ENCODE data around the gene TSEN54.

The TSEN54 gene

DNA sequence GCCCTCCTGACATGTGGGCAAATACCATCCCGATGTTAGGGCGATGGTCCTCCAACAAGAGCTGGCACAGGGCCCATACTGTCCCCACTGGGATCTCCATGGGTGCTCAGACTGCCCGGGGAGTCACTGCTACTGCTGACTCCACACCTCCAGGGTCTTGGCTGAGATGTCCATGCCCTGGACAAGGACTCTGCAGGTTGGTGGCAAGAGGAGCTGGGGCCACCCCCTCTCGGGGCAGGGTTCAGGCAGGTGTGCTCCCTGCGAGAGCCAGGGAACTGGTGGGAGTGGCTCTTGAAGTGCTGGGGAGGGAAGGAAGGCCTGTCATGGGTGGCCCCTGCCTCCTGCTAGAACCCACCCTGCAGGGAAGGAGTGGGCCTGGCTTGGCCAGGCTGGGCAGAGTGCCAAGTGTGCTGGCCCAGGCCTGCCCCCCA is 7.4 kb upstream of the TSEN54 start:
- no peak for DNase-seq
- ChIA-PET POLR2A (interaction anchor here (0.9 kb wide), 1 partner anchor 11 kb away, joined by 3 read pairs; no protein-coding TSS in a partner anchor), CTCF (interaction anchor here (0.7 kb wide), 1 partner anchor 27 kb away, joined by 3 read pairs; no protein-coding TSS in a partner anchor)
- no peak overlapping the region for H3K4me3 ChIP-seq (ENCODE audit: control insufficient read depth in 1 of 7, extremely low read depth in 1 of 7, insufficient read depth in 4 of 7, low read depth in 2 of 7, low read length in 6 of 7)
- WGBS (ENCODE audit: insufficient coverage), result 96% methylated on average over 5 of the region's 5 CpGs
- no peaks in the 10 kb centered on the region for H3K27me3 ChIP-seq (replicated peaks in 2 of 5; ENCODE audit: control insufficient read depth in 4 of 5, insufficient read depth in 5 of 5, low read length in 4 of 5)
- H3K4me1 ChIP-seq (ENCODE audit: control extremely low read depth in 1 of 4, control insufficient read depth in 4 of 4, insufficient read depth in 4 of 4, low read length in 3 of 4), result peaks cover 0 to under 1% (median 0%) of the 10 kb centered on the region in 4 experiments
- peaks cover 0 to 20% (median 3%) of the 10 kb centered on the region in 4 experiments for H3K36me3 ChIP-seq (ENCODE audit: control insufficient read depth in 4 of 4, insufficient read depth in 4 of 4, low read length in 3 of 4)
- no peaks in the 10 kb centered on the region for H3K9me3 ChIP-seq (ENCODE audit: control extremely low read depth in 1 of 5, control insufficient read depth in 4 of 5, insufficient read depth in 2 of 5, low read depth in 1 of 5, low read length in 4 of 5)
- no peak overlapping the region for H3K27ac ChIP-seq (ENCODE audit: insufficient read depth in 1 of 2, low read depth in 1 of 2, low read length in 2 of 2, poor library complexity in 1 of 2, severe bottlenecking in 2 of 2)

GRCh38 chr17:75509528-75510258 is 6.6 kb upstream of the TSEN54 start:
- no peaks in the 10 kb centered on the region for H3K27me3 ChIP-seq (replicated peaks in 2 of 5; ENCODE audit: control insufficient read depth in 4 of 5, insufficient read depth in 5 of 5, low read length in 4 of 5)
- 94% methylated on average over 16 of the region's 19 CpGs for WGBS (ENCODE audit: insufficient coverage)
- H3K36me3 ChIP-seq (ENCODE audit: control insufficient read depth in 4 of 4, insufficient read depth in 4 of 4, low read length in 3 of 4), result peaks cover 0 to 20% (median 3%) of the 10 kb centered on the region in 4 experiments
- H3K4me1 ChIP-seq (ENCODE audit: control extremely low read depth in 1 of 4, control insufficient read depth in 4 of 4, insufficient read depth in 4 of 4, low read length in 3 of 4), result peaks cover 0 to 8% (median 5%) of the 10 kb centered on the region in 4 experiments
- ChIA-PET POLR2A (interaction anchor here (0.9 kb wide), 1 partner anchor 11 kb away, joined by 3 read pairs; no protein-coding TSS in a partner anchor), CTCF (interaction anchor here (0.8 to 1.3 kb wide), 2 partner anchors 9 to 23 kb away, joined by 3 to 4 read pairs; no protein-coding TSS in a partner anchor)
- DNase-seq, result no peak
- H3K4me3 ChIP-seq (ENCODE audit: control insufficient read depth in 1 of 7, extremely low read depth in 1 of 7, insufficient read depth in 4 of 7, low read depth in 2 of 7, low read length in 6 of 7), result no peak overlapping the region
- no peaks in the 10 kb centered on the region for H3K9me3 ChIP-seq (ENCODE audit: control extremely low read depth in 1 of 5, control insufficient read depth in 4 of 5, insufficient read depth in 2 of 5, low read depth in 1 of 5, low read length in 4 of 5)
- H3K27ac ChIP-seq (ENCODE audit: insufficient read depth in 1 of 2, low read depth in 1 of 2, low read length in 2 of 2, poor library complexity in 1 of 2, severe bottlenecking in 2 of 2), result no peak overlapping the region

DNA sequence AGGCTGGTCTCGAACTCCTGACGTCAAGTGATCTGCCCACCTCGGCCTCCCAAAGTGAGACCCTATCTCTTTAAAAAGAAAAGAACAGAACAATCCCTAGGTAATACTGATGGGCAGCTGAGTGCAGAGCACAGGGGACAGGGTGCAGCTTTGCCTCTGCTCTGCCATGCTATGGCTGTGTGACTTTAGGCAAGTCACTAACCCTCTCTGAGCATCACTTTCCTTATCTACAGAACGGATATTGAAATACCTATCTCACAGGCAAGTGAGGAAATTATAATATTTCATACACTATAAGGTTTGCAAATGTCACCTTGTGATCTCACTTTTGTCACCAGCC is 5.1 kb upstream of the TSEN54 start:
- DNase-seq, result no peak
- Histone ChIP-seq H3K27ac (ENCODE audit: insufficient read depth in 1 of 2, low read depth in 1 of 2, low read length in 2 of 2, poor library complexity in 1 of 2, severe bottlenecking in 2 of 2) (no peak overlapping the region), H3K27me3 (replicated peaks in 2 of 5; ENCODE audit: control insufficient read depth in 4 of 5, insufficient read depth in 5 of 5, low read length in 4 of 5) (no peaks in the 10 kb centered on the region), H3K9me3 (ENCODE audit: control extremely low read depth in 1 of 5, control insufficient read depth in 4 of 5, insufficient read depth in 2 of 5, low read depth in 1 of 5, low read length in 4 of 5) (no peaks in the 10 kb centered on the region), H3K4me3 (ENCODE audit: control insufficient read depth in 1 of 7, extremely low read depth in 1 of 7, insufficient read depth in 4 of 7, low read depth in 2 of 7, low read length in 6 of 7) (no peak overlapping the region), H3K36me3 (ENCODE audit: control insufficient read depth in 4 of 4, insufficient read depth in 4 of 4, low read length in 3 of 4) (peaks cover 0 to 10% (median under 1%) of the 10 kb centered on the region in 4 experiments), H3K4me1 (ENCODE audit: control extremely low read depth in 1 of 4, control insufficient read depth in 4 of 4, insufficient read depth in 4 of 4, low read length in 3 of 4) (peaks cover 0 to 15% (median 14%) of the 10 kb centered on the region in 4 experiments)
- CTCF ChIA-PET, result no interaction called here
- 100% methylated on average over 2 of the region's 4 CpGs for WGBS (ENCODE audit: insufficient coverage)
- POLR2A ChIA-PET, result no interaction called here

DNA sequence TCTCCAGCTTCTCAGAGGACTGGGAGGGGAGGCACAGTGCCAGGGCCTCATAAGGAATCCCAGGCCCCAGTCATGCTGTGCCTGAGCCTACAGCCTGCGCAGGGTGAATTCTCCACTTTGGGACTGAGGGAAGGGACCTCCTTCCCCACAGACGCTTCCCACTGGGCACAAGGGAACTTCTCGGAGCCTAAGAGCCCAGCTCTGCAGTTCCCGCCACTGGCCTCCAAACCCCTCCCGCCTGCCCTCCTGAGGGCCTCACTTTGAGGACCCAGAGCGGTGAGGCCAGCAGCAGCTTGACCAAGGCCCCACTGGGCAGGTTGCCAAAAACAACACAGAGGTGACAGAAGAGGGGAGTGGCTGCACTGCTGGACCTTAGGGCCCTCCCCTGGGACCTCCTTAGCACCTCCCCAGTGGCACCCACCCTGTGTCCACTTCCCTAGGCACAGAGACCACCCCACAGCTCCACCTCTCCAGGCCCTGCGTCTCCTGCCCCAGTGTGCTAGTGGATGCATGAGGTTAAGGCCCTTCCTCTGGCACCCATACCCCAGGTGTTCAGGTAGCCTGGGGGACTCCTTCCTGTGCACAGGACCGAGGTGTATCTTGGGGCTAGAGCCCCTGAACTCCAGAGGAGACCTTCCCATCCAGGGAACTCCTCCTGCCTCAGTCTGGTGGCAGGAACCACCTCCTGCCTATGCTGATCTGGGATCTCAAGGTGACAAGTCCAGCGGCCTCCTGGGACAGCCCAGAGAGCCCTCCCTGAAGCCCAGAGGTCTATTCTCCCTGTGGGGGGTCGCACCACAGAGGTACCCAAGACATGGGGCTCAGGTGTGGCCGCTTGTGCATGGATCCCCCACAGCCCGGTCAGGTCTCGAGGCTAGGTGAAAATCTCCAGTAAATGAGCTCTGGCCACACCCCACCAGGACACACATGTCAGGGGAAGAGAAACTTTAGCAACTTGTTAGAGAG is 4.4 kb upstream of the TSEN54 start:
- Histone ChIP-seq H3K9me3 (ENCODE audit: control extremely low read depth in 1 of 5, control insufficient read depth in 4 of 5, insufficient read depth in 2 of 5, low read depth in 1 of 5, low read length in 4 of 5) (no peaks in the 10 kb centered on the region), H3K27ac (ENCODE audit: insufficient read depth in 1 of 2, low read depth in 1 of 2, low read length in 2 of 2, poor library complexity in 1 of 2, severe bottlenecking in 2 of 2) (no peak overlapping the region), H3K27me3 (replicated peaks in 2 of 5; ENCODE audit: control insufficient read depth in 4 of 5, insufficient read depth in 5 of 5, low read length in 4 of 5) (no peaks in the 10 kb centered on the region), H3K4me3 (ENCODE audit: control insufficient read depth in 1 of 7, extremely low read depth in 1 of 7, insufficient read depth in 4 of 7, low read depth in 2 of 7, low read length in 6 of 7) (no peak overlapping the region), H3K4me1 (ENCODE audit: control extremely low read depth in 1 of 4, control insufficient read depth in 4 of 4, insufficient read depth in 4 of 4, low read length in 3 of 4) (peaks cover 0 to 18% (median 16%) of the 10 kb centered on the region in 4 experiments), H3K36me3 (ENCODE audit: control insufficient read depth in 4 of 4, insufficient read depth in 4 of 4, low read length in 3 of 4) (peaks cover 0 to 4% (median under 1%) of the 10 kb centered on the region in 4 experiments)
- POLR2A ChIA-PET, result no interaction called here
- no peak for DNase-seq
- 85% methylated on average over 12 of the region's 13 CpGs for WGBS (ENCODE audit: insufficient coverage)
- CTCF ChIA-PET, result interaction anchor here (1.2 kb wide), 1 partner anchor 12 kb away, joined by 3 read pairs; no protein-coding TSS in a partner anchor

- no peak for DNase-seq
- WGBS (ENCODE audit: insufficient coverage), result 78% methylated on average over 6 of the region's 10 CpGs
- no peak overlapping the region for H3K27ac ChIP-seq (ENCODE audit: insufficient read depth in 1 of 2, low read depth in 1 of 2, low read length in 2 of 2, poor library complexity in 1 of 2, severe bottlenecking in 2 of 2)
- H3K36me3 ChIP-seq (ENCODE audit: control insufficient read depth in 4 of 4, insufficient read depth in 4 of 4, low read length in 3 of 4), result no peaks in the 10 kb centered on the region
- H3K27me3 ChIP-seq (replicated peaks in 2 of 5; ENCODE audit: control insufficient read depth in 4 of 5, insufficient read depth in 5 of 5, low read length in 4 of 5), result no peaks in the 10 kb centered on the region
- CTCF ChIA-PET, result interaction anchor here (1.0 to 1.2 kb wide), 4 partner anchors 11 to 37 kb away, joined by 3 read pairs; no protein-coding TSS in a partner anchor
- H3K4me3 ChIP-seq (ENCODE audit: control insufficient read depth in 1 of 7, extremely low read depth in 1 of 7, insufficient read depth in 4 of 7, low read depth in 2 of 7, low read length in 6 of 7), result no peak overlapping the region
- H3K4me1 ChIP-seq (ENCODE audit: control extremely low read depth in 1 of 4, control insufficient read depth in 4 of 4, insufficient read depth in 4 of 4, low read length in 3 of 4), result peaks cover 9 to 30% (median 28%) of the 10 kb centered on the region in 4 experiments
- no peaks in the 10 kb centered on the region for H3K9me3 ChIP-seq (ENCODE audit: control extremely low read depth in 1 of 5, control insufficient read depth in 4 of 5, insufficient read depth in 2 of 5, low read depth in 1 of 5, low read length in 4 of 5)
- POLR2A ChIA-PET, result no interaction called here
Observed at GRCh38 chr17:75512926-75513640, 3.2 kb upstream of the TSEN54 start.

GRCh38 chr17:75513641-75514000 is 2.7 kb upstream of the TSEN54 start:
- no peaks in the 10 kb centered on the region for H3K9me3 ChIP-seq (ENCODE audit: control extremely low read depth in 1 of 5, control insufficient read depth in 4 of 5, insufficient read depth in 2 of 5, low read depth in 1 of 5, low read length in 4 of 5)
- H3K36me3 ChIP-seq (ENCODE audit: control insufficient read depth in 4 of 4, insufficient read depth in 4 of 4, low read length in 3 of 4), result no peaks in the 10 kb centered on the region
- CTCF ChIA-PET, result interaction anchor here (1.0 to 1.5 kb wide), 4 partner anchors 13 to 243 kb away, joined by 3 to 5 read pairs (median 3); partner anchors contain the start of gene MIF4GD
- H3K4me3 ChIP-seq (ENCODE audit: control insufficient read depth in 1 of 7, extremely low read depth in 1 of 7, insufficient read depth in 4 of 7, low read depth in 2 of 7, low read length in 6 of 7), result no peak overlapping the region
- POLR2A ChIA-PET, result no interaction called here
- peaks cover 14 to 35% (median 33%) of the 10 kb centered on the region in 4 experiments for H3K4me1 ChIP-seq (ENCODE audit: control extremely low read depth in 1 of 4, control insufficient read depth in 4 of 4, insufficient read depth in 4 of 4, low read length in 3 of 4)
- H3K27me3 ChIP-seq (replicated peaks in 2 of 5; ENCODE audit: control insufficient read depth in 4 of 5, insufficient read depth in 5 of 5, low read length in 4 of 5), result no peaks in the 10 kb centered on the region
- H3K27ac ChIP-seq (ENCODE audit: insufficient read depth in 1 of 2, low read depth in 1 of 2, low read length in 2 of 2, poor library complexity in 1 of 2, severe bottlenecking in 2 of 2), result no peak overlapping the region
- DNase-seq, result no peak
- 98% methylated on average over 15 of the region's 17 CpGs for WGBS (ENCODE audit: insufficient coverage)
